IMR-90 (cell line): ENCODE measurements around the gene GRID2IP.

Source experiments
- BHLHE40 ChIP-seq: fragments of 150-350 bp; IDR thresholded peaks from 2 replicates; pipeline ENCODE4 v1.6.1; 2016; ENCODE audit warnings: mild to moderate bottlenecking, low read depth, low read length
- CEBPB ChIP-seq: IDR thresholded peaks from 2 replicates; pipeline ENCODE4 v1.6.1; 2012; ENCODE audit warnings: low read depth, low read length, improper control_type of control experiment
- CHD1 ChIP-seq: IDR thresholded peaks from 2 replicates; pipeline ENCODE4 v1.6.1; 2012; ENCODE audit warnings: low read depth, low read length, improper control_type of control experiment
- CTCF ChIP-seq: conservative IDR thresholded peaks from 2 replicates; pipeline ENCODE4 v1.5.1; 2012; ENCODE audit warnings: mild to moderate bottlenecking, low read depth, low read length, improper control_type of control experiment
- ELK1 ChIP-seq: fragments of 150-350 bp; IDR thresholded peaks from 2 replicates; pipeline ENCODE4 v1.6.1; 2016; ENCODE audit warnings: low read depth, mild to moderate bottlenecking, low read length, moderate library complexity, borderline replicate concordance
- FOS ChIP-seq: fragments of 150-350 bp; IDR thresholded peaks from 2 replicates; pipeline ENCODE4 v1.6.1; 2016; ENCODE audit warnings: low read depth, low read length
- MAFK ChIP-seq: IDR thresholded peaks from 2 replicates; pipeline ENCODE4 v1.6.1; 2012; ENCODE audit warnings: low read depth, low read length, improper control_type of control experiment
- MAZ ChIP-seq: IDR thresholded peaks from 2 replicates; pipeline ENCODE4 v1.6.1; 2012; ENCODE audit warnings: low read depth, mild to moderate bottlenecking, low read length, improper control_type of control experiment, moderate library complexity, borderline replicate concordance
- POLR2A ChIP-seq: IDR thresholded peaks from 2 replicates; pipeline ENCODE4 v1.6.1; 2012; ENCODE audit warnings: mild to moderate bottlenecking, low read depth, low read length
- RAD21 ChIP-seq: IDR thresholded peaks from 2 replicates; pipeline ENCODE4 v1.6.1; 2012; ENCODE audit warnings: low read length, improper control_type of control experiment
- RCOR1 ChIP-seq: IDR thresholded peaks from 2 replicates; pipeline ENCODE4 v1.6.1; 2012; ENCODE audit warnings: mild to moderate bottlenecking, low read length, improper control_type of control experiment; ENCODE audit not compliant: insufficient replicate concordance
- RFX5 ChIP-seq: IDR thresholded peaks from 2 replicates; pipeline ENCODE4 v1.8.0; 2012; ENCODE audit warnings: low read depth, mild to moderate bottlenecking, low read length, moderate library complexity
- SMC3 ChIP-seq: fragments of 150-350 bp; IDR thresholded peaks from 2 replicates; pipeline ENCODE4 v1.6.1; 2016; ENCODE audit warnings: low read depth, mild to moderate bottlenecking, antibody characterized with exemption, low read length, moderate library complexity
- USF2 ChIP-seq: fragments of 150-350 bp; IDR thresholded peaks from 2 replicates; pipeline ENCODE4 v1.6.1; 2017; ENCODE audit warnings: mild to moderate bottlenecking, antibody characterized with exemption, low read length, low read depth

- TF ChIP-seq CTCF: no peak
- no peak for TF ChIP-seq ELK1
- no peak for TF ChIP-seq POLR2A
- no peak for TF ChIP-seq RFX5
- no peak for TF ChIP-seq RAD21
- TF ChIP-seq BHLHE40: no peak
- TF ChIP-seq SMC3: no peak
- TF ChIP-seq RCOR1: no peak
- no peak for TF ChIP-seq CEBPB
- TF ChIP-seq CHD1: no peak
- no peak for TF ChIP-seq MAFK
- no peak for TF ChIP-seq USF2
- no peak for TF ChIP-seq MAZ
- no peak for TF ChIP-seq FOS
These were observed 20.0 kb upstream of the GRID2IP start for GRCh38 chr7:6571160-6571779.
